ENCODE data around the gene RBM33. TPM values are rescaled to one million over a fixed set of nuclear protein-coding genes. Genes with fewer than 3 reads are reported as not detected.

Gene RBM33
- total and polyA plus RNA-seq, 2 of the 8 experiments (the other 6 are each of a cell fraction or from before 2014, with no cell fraction given), result 16.5 to 64.6 TPM

GRCh38 chr7:155731380-155731779, 86.9 kb downstream of the RBM33 start:
- Histone ChIP-seq H4K20me1 (replicated peaks in 1 of 2; ENCODE audit: control insufficient read depth in 1 of 2, insufficient read depth in 2 of 2, low read length in 2 of 2) (peaks cover 6 to 12% of the 10 kb centered on the region in 2 experiments), H3K23me2 (ENCODE audit: low read depth, low read length) (no peaks in the 10 kb centered on the region)
- POLR2A ChIA-PET (ENCODE audit: partially characterized antibody), result interaction anchor here (1.6 kb wide), 1 partner anchor 21 kb away, joined by 3 read pairs; no protein-coding TSS in a partner anchor

More at GRCh38 chr7:155731380-155731779, 86.9 kb downstream of the RBM33 start:
- Histone ChIP-seq H3K4me2 (ENCODE audit: insufficient read depth in 1 of 2, low read depth in 2 of 2, low read length in 2 of 2) (no peak overlapping the region), H4K5ac (ENCODE audit: insufficient read length, low read depth, low read length) (no peak overlapping the region), H3K18ac (ENCODE audit: extremely low read depth, low read length) (no peak overlapping the region), H3K27me3 (replicated peaks in 1 of 4; ENCODE audit: control insufficient read depth in 3 of 4, extremely low read depth in 1 of 4, insufficient read depth in 3 of 4, low read length in 3 of 4) (no peaks in the 10 kb centered on the region), H4K8ac (ENCODE audit: extremely low read depth, insufficient read depth, low read length) (no peak overlapping the region), H3K4ac (replicated peaks; ENCODE audit: insufficient read length, low read depth, low read length) (no peak overlapping the region), H3K79me1 (ENCODE audit: low read depth, low read length) (peaks cover 5% of the 10 kb centered on the region; the same call in 1 of the 2 replicates), H2AFZ (ENCODE audit: low read length) (no peak overlapping the region), H3K36me3 (ENCODE audit: control insufficient read depth in 2 of 4, insufficient read depth in 4 of 4, low read length in 3 of 4) (peaks cover 0 to 5% (median 1%) of the 10 kb centered on the region in 4 experiments; a peak in 2 of 8 replicates), H3K9me3 (ENCODE audit: insufficient read depth in 2 of 2, low read depth in 1 of 2, low read length in 1 of 2) (no peaks in the 10 kb centered on the region), H2BK15ac (ENCODE audit: low read length) (no peak overlapping the region), H3K56ac (replicated peaks; ENCODE audit: insufficient read length, low read depth, low read length) (no peak overlapping the region), H4K91ac (replicated peaks; ENCODE audit: insufficient read length, low read length) (no peak overlapping the region), H2BK20ac (ENCODE audit: low read length) (no peak overlapping the region), H2BK12ac (ENCODE audit: low read depth, low read length) (no peak overlapping the region), H2BK120ac (replicated peaks; ENCODE audit: low read depth, low read length) (no peak overlapping the region), H3K23ac (ENCODE audit: insufficient read length) (no peak overlapping the region), H3K4me1 (replicated peaks in 1 of 4; ENCODE audit: control insufficient read depth in 3 of 4, insufficient read depth in 4 of 4, low read length in 3 of 4) (no peaks in the 10 kb centered on the region), H3K79me2 (ENCODE audit: control insufficient read depth in 1 of 2, insufficient read depth in 2 of 2, low read length in 2 of 2) (peaks cover 0 to 26% of the 10 kb centered on the region in 2 experiments; a peak in 2 of 4 replicates), H3K27ac (ENCODE audit: low read depth, low read length) (no peak overlapping the region), H2AK5ac (ENCODE audit: low read depth, low read length) (no peak overlapping the region), H3K14ac (ENCODE audit: insufficient read length) (no peak overlapping the region), H3K4me3 (ENCODE audit: extremely low read depth in 1 of 4, insufficient read depth in 2 of 4, low read depth in 3 of 4, low read length in 4 of 4) (no peak overlapping the region), H2BK5ac (ENCODE audit: low read depth, low read length) (no peak overlapping the region), H3K9ac (replicated peaks in 1 of 4; ENCODE audit: extremely low read depth in 1 of 4, low read depth in 3 of 4, low read length in 3 of 4) (no peak overlapping the region)
- DNase-seq (ENCODE audit: low read depth in 1 of 2, low spot score in 2 of 2) (no peak), FAIRE-seq (no peak)
- no peak for TF ChIP-seq TBP (IDR thresholded peaks at IDR 0.05; ENCODE audit: low read depth, low read length)
- CTCF ChIA-PET (ENCODE audit: partially characterized antibody), result interaction anchor here (0.8 to 2.1 kb wide), 6 partner anchors 11 to 131 kb away, joined by 3 to 6 read pairs (median 4); no protein-coding TSS in a partner anchor
- WGBS, 2 experiments (ENCODE audit: extremely low coverage in 1 of 2, insufficient coverage in 1 of 2, insufficient read length in 1 of 2, insufficient replicate concordance in 2 of 2, low coverage in 1 of 2, low lambda C conversion rate in 2 of 2, missing lambda C conversion rate in 1 of 2), result 95% methylated on average over 3 of the region's 3 CpGs; no CpG with 5 or more reads in 1 of the 2 experiments
